ENCODE measurements around the gene AARS2.
"Not testable (repeated sequence)": the region's sequence is repeated elsewhere in the genome, so short reads cannot be mapped to it uniquely, and the experiment has no call there.

Gene AARS2

GRCh38 chr6:44327760-44328159 is 14.6 kb upstream of the AARS2 start:
- TF ChIP-seq CTCF (conservative IDR thresholded peaks at IDR 0.05; ENCODE audit: low read depth, low read length), result no peak
- no peak for DNase-seq (ENCODE audit: low read depth)
- no peak overlapping the region for H3K4me3 ChIP-seq (ENCODE audit: low read length)

GRCh38 chr6:44327096-44327495 is 13.9 kb upstream of the AARS2 start:
- H3K4me3 ChIP-seq (ENCODE audit: low read length), result no peak overlapping the region
- no peak for DNase-seq (ENCODE audit: low read depth)
- no peak for TF ChIP-seq CTCF (conservative IDR thresholded peaks at IDR 0.05; ENCODE audit: low read depth, low read length)

- H3K4me3 ChIP-seq (ENCODE audit: low read length), result no peak overlapping the region
- TF ChIP-seq CTCF (conservative IDR thresholded peaks at IDR 0.05; ENCODE audit: low read depth, low read length), result no peak
These were observed 8.1 kb upstream of the AARS2 start for GRCh38 chr6:44321210-44321609.

GRCh38 chr6:44317136-44317631 is 4.0 kb upstream of the AARS2 start:
- DNase-seq (ENCODE audit: low read depth); H3K4me3 ChIP-seq (ENCODE audit: low read length): not testable (repeated sequence)

More at GRCh38 chr6:44321210-44321609, 8.1 kb upstream of the AARS2 start:
- DNase-seq (ENCODE audit: low read depth), result no peak

GRCh38 chr6:44316481-44316880 is 3.3 kb upstream of the AARS2 start:
- TF ChIP-seq CTCF (conservative IDR thresholded peaks at IDR 0.05; ENCODE audit: low read depth, low read length), result no peak
- H3K4me3 ChIP-seq (ENCODE audit: low read length), result no peak overlapping the region
- DNase-seq (ENCODE audit: low read depth), result no peak

GRCh38 chr6:44315951-44316350 is 2.8 kb upstream of the AARS2 start:
- TF ChIP-seq CTCF (conservative IDR thresholded peaks at IDR 0.05; ENCODE audit: low read depth, low read length), result no peak
- H3K4me3 ChIP-seq (ENCODE audit: low read length), result no peak overlapping the region
- no peak for DNase-seq (ENCODE audit: low read depth)

- no peak overlapping the region for H3K4me3 ChIP-seq (ENCODE audit: low read length)
- DNase-seq (ENCODE audit: low read depth), result no peak
- TF ChIP-seq CTCF (conservative IDR thresholded peaks at IDR 0.05; ENCODE audit: low read depth, low read length), result no peak
These were observed 2.4 kb upstream of the AARS2 start for GRCh38 chr6:44315516-44315915.

GRCh38 chr6:44314657-44315056 is 1.5 kb upstream of the AARS2 start:
- not testable (repeated sequence) for DNase-seq (ENCODE audit: low read depth); H3K4me3 ChIP-seq (ENCODE audit: low read length)

All from retinal pigment epithelial cell (primary cell).